ENCODE data around the gene GABRD.

The GABRD gene

GRCh38 chr1:2076826-2077225, 57.7 kb downstream of the GABRD start:
- no peak for DNase-seq (ENCODE audit: low read depth, low spot score)

GRCh38 chr1:2078170-2078569, 59.0 kb downstream of the GABRD start:
- DNase-seq (ENCODE audit: low read depth, low spot score), result no peak

DNA sequence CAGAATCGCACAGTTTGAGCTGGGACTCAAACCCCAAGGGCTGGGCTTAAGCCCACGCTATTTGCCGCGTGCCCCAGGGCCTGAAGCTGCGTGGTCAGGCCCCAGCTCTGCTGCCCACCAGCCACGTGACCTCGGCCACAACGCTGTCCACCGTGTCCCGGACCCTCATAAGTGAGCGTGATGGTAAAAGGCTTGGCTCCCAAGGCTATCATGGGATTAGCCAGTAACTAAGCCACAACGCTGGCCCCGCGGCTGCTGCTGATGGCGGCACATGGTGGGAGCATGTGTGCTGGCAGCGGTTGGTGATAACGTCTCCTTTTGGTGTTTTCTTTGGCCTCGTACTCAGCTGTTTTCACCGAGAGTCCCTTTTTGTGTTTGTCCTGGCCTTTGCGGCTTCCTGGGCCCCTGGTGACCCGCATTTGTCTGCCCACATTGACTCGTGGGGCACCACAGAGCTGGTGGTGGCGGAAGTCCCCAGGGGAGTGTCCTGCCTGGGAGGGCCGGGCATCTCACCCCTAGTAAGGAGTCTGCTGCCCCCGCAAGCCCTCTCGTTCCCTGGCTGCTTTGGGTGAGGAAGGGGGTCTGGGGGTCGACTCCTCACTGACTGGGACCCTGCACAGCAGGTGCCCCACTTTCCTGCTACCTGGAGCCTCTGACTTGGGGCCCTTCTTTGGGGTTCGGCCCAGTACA, 60.4 kb downstream of the GABRD start:
- DNase-seq (ENCODE audit: low read depth, low spot score), result no peak

DNA sequence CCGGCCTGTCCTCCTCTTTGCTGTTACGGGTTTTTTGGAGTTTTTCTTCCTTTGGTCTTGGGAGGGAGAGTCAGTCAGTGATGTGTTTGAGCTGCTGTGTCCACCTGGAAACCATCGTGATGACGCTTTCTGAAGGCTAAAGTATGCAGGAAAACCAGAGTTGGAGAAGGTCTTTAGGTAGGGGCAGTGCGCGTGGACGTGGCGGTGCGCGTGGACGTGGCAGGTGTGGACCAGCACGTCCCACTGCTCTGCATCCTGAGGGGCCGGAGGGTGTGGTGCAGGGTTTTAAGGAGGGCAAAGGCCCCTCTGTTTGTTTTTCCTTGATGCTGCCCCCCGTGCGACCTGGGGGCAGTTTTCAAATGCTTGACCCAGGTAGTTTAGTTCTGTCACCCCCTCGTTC, 61.0 kb downstream of the GABRD start:
- no peak for DNase-seq (ENCODE audit: low read depth, low spot score)

Measured in ELF-1 (cell line).